ENCODE results near the gene AMPD3.

DNA sequence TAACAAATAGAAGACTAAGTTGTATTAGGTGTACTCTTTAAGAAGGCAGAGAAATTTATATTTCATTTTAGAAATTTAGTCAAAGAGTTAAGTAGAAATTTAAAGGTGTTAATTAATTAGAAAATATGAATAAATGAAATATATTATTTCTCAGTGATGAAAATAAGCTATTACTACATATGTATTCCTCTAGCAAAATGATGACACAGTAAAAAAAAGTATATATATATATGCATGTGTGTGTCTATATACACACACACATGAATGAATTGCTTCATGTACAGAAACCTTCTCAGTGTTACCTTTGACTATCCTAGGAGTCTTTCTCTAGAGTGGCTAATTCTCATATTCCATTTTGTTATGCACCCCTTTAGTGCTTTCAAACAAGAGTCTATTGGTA is 78.3 kb downstream of the AMPD3 start:
- TF ChIP-seq CTCF (IDR thresholded peaks at IDR 0.05; ENCODE audit: low read length) (no peak), EZH2phosphoT487 (IDR thresholded peaks at IDR 0.05; ENCODE audit: low read length) (no peak)

All from MM.1S (cell line).